NK-92 (cell line): ENCODE measurements around the gene MRPS9.

Experiments
- DNase-seq: peaks from one replicate; lab custom pipeline; 2025; ENCODE audit not compliant: unreplicated experiment; lab: John Stamatoyannopoulos, UW

Gene MRPS9

GRCh38 chr2:105118960-105119359 lies 81.1 kb downstream of the MRPS9 start:
- DNase-seq, result no peak

GRCh38 chr2:105121434-105121833 lies 83.6 kb downstream of the MRPS9 start:
- DNase-seq, result no peak

- no peak for DNase-seq
Measured at GRCh38 chr2:105125428-105125827, 87.6 kb downstream of the MRPS9 start.

- DNase-seq, result no peak
Measured at GRCh38 chr2:105125920-105126319, 88.1 kb downstream of the MRPS9 start.

GRCh38 chr2:105126336-105126735 lies 88.5 kb downstream of the MRPS9 start:
- no peak for DNase-seq

GRCh38 chr2:105127289-105127915 lies 89.5 kb downstream of the MRPS9 start:
- no peak for DNase-seq

GRCh38 chr2:105129722-105130232 lies 91.9 kb downstream of the MRPS9 start:
- DNase-seq, result no peak

GRCh38 chr2:105130546-105130945 lies 92.7 kb downstream of the MRPS9 start:
- no peak for DNase-seq

GRCh38 chr2:105134081-105134480 lies 96.2 kb downstream of the MRPS9 start:
- DNase-seq, result no peak

GRCh38 chr2:105135436-105135835 lies 97.6 kb downstream of the MRPS9 start:
- DNase-seq, result no peak

- no peak for DNase-seq
Measured at GRCh38 chr2:105136394-105136793, 98.5 kb downstream of the MRPS9 start.

GRCh38 chr2:105138643-105139042 lies 100.8 kb downstream of the MRPS9 start:
- no peak for DNase-seq

GRCh38 chr2:105139556-105140239 lies 101.8 kb downstream of the MRPS9 start:
- DNase-seq, result no peak

- DNase-seq, result no peak
Measured at GRCh38 chr2:105140240-105140568, 102.3 kb downstream of the MRPS9 start.

- DNase-seq, result no peak
Measured at GRCh38 chr2:105141099-105141614, 103.3 kb downstream of the MRPS9 start.

- no peak for DNase-seq
Measured at GRCh38 chr2:105142239-105142638, 104.4 kb downstream of the MRPS9 start.

- DNase-seq, result no peak
Measured at GRCh38 chr2:105143094-105143466, 105.2 kb downstream of the MRPS9 start.

GRCh38 chr2:105143467-105144151 lies 105.7 kb downstream of the MRPS9 start:
- no peak for DNase-seq

- DNase-seq, result no peak
Measured at GRCh38 chr2:105144152-105144940, 106.5 kb downstream of the MRPS9 start.

- DNase-seq, result no peak
Measured at GRCh38 chr2:105144941-105145300, 107.1 kb downstream of the MRPS9 start.

GRCh38 chr2:105149272-105149671 lies 111.4 kb downstream of the MRPS9 start:
- DNase-seq, result no peak
